OCI-LY7 (cell line): ENCODE results near the gene MAP3K7.

Experiments used
- CTCF ChIP-seq: fragments of 200-600 bp; sonication (generic); conservative IDR thresholded peaks from 2 replicates; pipeline ENCODE4 v1.5.1; 2014; ENCODE audit warnings: mild to moderate bottlenecking, antibody characterized with exemption, low read length, moderate library complexity, mixed read lengths
- EZH2phosphoT487 ChIP-seq: fragments of 200-600 bp; sonication (generic); IDR thresholded peaks from 2 replicates; pipeline ENCODE4 v1.6.1; 2018; ENCODE audit warnings: low read depth, borderline replicate concordance, mild to moderate bottlenecking, mixed run types, antibody characterized with exemption, low read length, moderate library complexity, mixed read lengths

GRCh38 chr6:90537027-90537426 lies 49.8 kb downstream of the MAP3K7 start:
- no peak for TF ChIP-seq CTCF
- no peak for TF ChIP-seq EZH2phosphoT487
